ENCODE measurements around the gene GNPTG.

The GNPTG gene

DNA sequence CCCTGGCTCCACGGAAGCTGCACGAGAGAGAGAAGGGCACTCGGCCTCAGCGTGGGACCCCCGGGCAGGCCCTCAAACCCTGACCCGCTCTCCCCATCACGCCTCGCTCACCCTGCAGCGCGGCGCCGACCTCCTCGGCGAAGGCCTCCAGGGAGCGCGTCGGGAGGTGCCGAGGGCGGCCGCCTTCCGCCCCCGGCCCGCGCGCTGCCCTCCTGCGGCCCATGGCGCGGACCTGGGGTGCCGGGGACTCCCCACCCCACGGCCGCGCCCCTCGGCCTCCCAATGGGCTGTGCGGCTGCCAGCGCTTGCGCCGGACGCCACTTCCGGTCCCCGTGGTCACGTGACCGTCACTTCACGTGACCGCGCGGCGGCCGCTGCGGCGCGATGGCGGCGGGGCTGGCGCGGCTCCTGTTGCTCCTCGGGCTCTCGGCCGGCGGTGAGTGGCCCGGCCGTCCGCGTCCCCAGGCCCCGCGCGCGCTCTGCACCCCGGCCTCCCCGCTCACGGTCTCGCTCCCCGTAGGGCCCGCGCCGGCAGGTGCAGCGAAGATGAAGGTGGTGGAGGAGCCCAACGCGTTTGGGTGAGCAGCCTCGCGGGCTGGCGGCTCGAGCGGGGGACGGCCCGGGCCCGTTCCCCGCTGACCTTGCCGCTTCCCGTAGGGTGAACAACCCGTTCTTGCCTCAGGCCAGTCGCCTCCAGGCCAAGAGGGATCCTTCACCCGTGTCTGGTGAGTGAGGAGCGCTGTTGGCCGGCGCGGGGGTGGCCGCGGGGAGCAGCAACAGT, at the start of gene GNPTG, which contains the start of gene TSR3:
Gene GNPTG (plus strand): TSS at position 350 of the 781 bp plus-strand sequence. CDS start 35 bp downstream, at position 385.
Gene TSR3 (minus strand): TSS at position 297 of the 781 bp plus-strand sequence. CDS start 74 bp downstream, at position 223.
- H3K9ac ChIP-seq, result peak within 1 kb of the TSS; percentile 71
- H3K79me2 ChIP-seq (ENCODE audit: insufficient read depth, low read depth), result peaks cover 37% of the 10 kb centered on the region; the same call in 1 of the 2 replicates
- H3K36me3 ChIP-seq (ENCODE audit: insufficient read depth), result no peaks in the 10 kb centered on the region
- no peaks in the 10 kb centered on the region for H4K20me1 ChIP-seq (ENCODE audit: insufficient read depth)
- H3K4me3 ChIP-seq (IDR thresholded peaks at IDR 0.05; ENCODE audit: insufficient read depth, low read depth, low read length), result no peak within 1 kb of the TSS
- peaks cover 17% of the 10 kb centered on the region for H3K4me1 ChIP-seq (ENCODE audit: low read depth, poor library complexity, severe bottlenecking)
- peak within 1 kb of the TSS; percentile 90 for H3K4me2 ChIP-seq
- H2AFZ ChIP-seq (ENCODE audit: low read depth), result peak within 1 kb of the TSS; percentile 62
- TF ChIP-seq, protein P1, sequence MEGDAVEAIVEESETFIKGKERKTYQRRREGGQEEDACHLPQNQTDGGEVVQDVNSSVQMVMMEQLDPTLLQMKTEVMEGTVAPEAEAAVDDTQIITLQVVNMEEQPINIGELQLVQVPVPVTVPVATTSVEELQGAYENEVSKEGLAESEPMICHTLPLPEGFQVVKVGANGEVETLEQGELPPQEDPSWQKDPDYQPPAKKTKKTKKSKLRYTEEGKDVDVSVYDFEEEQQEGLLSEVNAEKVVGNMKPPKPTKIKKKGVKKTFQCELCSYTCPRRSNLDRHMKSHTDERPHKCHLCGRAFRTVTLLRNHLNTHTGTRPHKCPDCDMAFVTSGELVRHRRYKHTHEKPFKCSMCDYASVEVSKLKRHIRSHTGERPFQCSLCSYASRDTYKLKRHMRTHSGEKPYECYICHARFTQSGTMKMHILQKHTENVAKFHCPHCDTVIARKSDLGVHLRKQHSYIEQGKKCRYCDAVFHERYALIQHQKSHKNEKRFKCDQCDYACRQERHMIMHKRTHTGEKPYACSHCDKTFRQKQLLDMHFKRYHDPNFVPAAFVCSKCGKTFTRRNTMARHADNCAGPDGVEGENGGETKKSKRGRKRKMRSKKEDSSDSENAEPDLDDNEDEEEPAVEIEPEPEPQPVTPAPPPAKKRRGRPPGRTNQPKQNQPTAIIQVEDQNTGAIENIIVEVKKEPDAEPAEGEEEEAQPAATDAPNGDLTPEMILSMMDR (conservative IDR thresholded peaks at IDR 0.05; ENCODE audit: low read depth, low read length), result no peak
- H3K27me3 ChIP-seq (ENCODE audit: insufficient read depth, low read depth), result no peaks in the 10 kb centered on the region
- no peak within 1 kb of the TSS for H3K27ac ChIP-seq

DNA sequence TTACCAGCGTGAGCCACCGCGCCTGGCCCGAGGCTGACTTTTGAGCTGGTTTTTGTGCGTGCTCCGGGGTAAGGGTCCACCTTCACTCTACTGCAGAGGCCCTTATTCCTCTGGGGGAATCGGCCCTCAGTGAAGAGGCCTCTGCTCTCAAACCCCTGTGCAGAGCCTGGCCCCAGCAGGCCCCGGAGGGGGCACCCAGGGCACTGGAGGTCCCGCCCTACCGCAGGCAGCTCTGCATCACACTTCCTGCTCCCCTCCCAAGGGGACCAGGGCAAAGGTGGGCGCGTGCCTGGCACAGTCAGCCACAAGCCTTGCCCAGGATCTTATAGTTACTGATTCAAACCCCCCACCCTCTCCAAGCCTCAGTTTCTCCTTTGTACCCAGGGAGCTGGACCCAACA, 45.9 kb upstream of the GNPTG start:
- no peak overlapping the region for H3K4me2 ChIP-seq
- H3K27ac ChIP-seq, result no peak overlapping the region
- TF ChIP-seq, protein P1 (conservative IDR thresholded peaks at IDR 0.05; ENCODE audit: low read depth, low read length), result no peak
- no peak overlapping the region for H3K4me3 ChIP-seq (IDR thresholded peaks at IDR 0.05; ENCODE audit: insufficient read depth, low read depth, low read length)
- peaks cover 14% of the 10 kb centered on the region for H3K27me3 ChIP-seq (ENCODE audit: insufficient read depth, low read depth)
- H4K20me1 ChIP-seq (ENCODE audit: insufficient read depth), result peaks cover 8% of the 10 kb centered on the region
- H3K79me2 ChIP-seq (ENCODE audit: insufficient read depth, low read depth), result peaks cover 10% of the 10 kb centered on the region
- H2AFZ ChIP-seq (ENCODE audit: low read depth), result no peak overlapping the region
- no peaks in the 10 kb centered on the region for H3K36me3 ChIP-seq (ENCODE audit: insufficient read depth)
- H3K4me1 ChIP-seq (ENCODE audit: low read depth, poor library complexity, severe bottlenecking), result peaks cover 13% of the 10 kb centered on the region
- H3K9ac ChIP-seq, result no peak overlapping the region

DNA sequence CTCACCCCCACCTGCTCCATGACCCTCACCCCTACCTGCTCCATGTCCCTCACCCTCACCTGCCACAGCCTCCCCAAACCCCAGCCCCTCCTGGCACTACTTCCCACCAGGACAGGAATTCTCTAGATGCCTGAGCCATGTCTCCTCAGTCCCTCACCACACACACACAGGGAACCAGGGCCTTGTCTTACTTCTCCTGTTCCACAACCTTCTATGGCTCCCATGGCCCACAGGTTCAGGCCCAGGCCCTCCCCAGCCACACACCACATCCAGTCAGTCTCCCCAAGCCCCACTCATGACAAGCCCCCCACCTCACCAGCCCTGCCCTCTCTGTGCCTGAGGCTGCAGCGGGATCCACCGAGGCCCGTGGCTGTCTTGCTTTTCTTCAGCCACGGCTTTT, 45.4 kb upstream of the GNPTG start:
- Histone ChIP-seq H3K79me2 (ENCODE audit: insufficient read depth, low read depth) (peaks cover 15% of the 10 kb centered on the region), H3K9ac (no peak overlapping the region), H3K27me3 (ENCODE audit: insufficient read depth, low read depth) (peaks cover 10% of the 10 kb centered on the region), H3K4me2 (no peak overlapping the region), H4K20me1 (ENCODE audit: insufficient read depth) (peaks cover 13% of the 10 kb centered on the region), H3K36me3 (ENCODE audit: insufficient read depth) (no peaks in the 10 kb centered on the region), H2AFZ (ENCODE audit: low read depth) (no peak overlapping the region), H3K27ac (no peak overlapping the region), H3K4me1 (ENCODE audit: low read depth, poor library complexity, severe bottlenecking) (peaks cover 18% of the 10 kb centered on the region), H3K4me3 (IDR thresholded peaks at IDR 0.05; ENCODE audit: insufficient read depth, low read depth, low read length) (no peak overlapping the region)
- TF ChIP-seq, protein P1 (conservative IDR thresholded peaks at IDR 0.05; ENCODE audit: low read depth, low read length), result no peak

DNA sequence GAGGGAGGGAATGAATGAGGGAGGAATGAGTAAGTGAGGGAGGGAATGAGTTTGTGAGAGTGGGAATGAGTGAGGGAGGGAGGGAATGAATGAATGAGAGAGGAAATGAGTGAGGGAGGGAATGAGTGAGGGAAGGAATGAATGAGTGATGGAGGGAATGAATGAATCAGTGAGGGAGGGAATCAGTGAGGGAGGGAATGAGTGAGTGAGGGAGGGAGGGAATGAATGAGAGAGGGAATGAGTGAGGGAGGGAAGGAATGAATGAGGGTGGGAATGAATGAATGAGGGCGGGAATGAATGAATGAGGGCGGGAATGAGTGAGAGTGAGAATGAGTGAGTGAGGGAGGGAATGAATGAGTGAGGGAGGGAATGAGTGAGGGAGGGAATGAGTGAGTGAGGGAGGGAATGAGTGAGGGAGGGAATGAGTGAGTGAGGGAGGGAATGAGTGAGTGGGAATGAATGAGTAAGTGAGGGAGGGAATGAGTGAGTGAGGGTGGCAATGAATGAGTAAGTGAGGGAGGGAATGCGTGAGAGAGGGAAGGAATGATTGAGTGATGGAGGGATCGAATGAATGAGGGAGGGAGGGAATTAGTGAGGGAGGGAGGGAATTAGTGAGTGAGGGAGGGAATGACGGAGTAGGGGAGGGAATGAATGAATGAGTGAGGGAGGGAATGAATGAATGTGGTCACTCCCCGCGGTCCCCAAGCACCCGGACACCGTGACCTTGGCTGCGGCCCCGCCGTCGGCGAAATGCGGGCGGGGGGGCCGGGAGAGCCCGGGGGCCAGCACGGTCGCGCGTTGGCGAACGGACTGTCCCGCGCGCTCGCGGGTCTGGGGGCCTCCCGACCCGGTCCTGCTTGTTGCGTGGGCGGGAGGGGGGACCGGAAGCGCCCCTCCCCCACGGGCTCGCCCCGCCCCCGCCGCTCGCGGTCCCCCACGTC, 43.4 kb upstream of the GNPTG start:
- peaks cover 24% of the 10 kb centered on the region for H3K4me1 ChIP-seq (ENCODE audit: low read depth, poor library complexity, severe bottlenecking)
- 0 out of 2 replicates have a peak overlapping the region, but pooled peaks have one; percentile 15 for H3K4me2 ChIP-seq
- peak overlapping the region; percentile 99 for H3K27ac ChIP-seq
- no peaks in the 10 kb centered on the region for H3K27me3 ChIP-seq (ENCODE audit: insufficient read depth, low read depth)
- peaks cover 6% of the 10 kb centered on the region; the same call in 1 of the 2 replicates for H3K36me3 ChIP-seq (ENCODE audit: insufficient read depth)
- peaks cover 35% of the 10 kb centered on the region for H3K79me2 ChIP-seq (ENCODE audit: insufficient read depth, low read depth)
- no peak overlapping the region for H3K4me3 ChIP-seq (IDR thresholded peaks at IDR 0.05; ENCODE audit: insufficient read depth, low read depth, low read length)
- peaks cover 31% of the 10 kb centered on the region for H4K20me1 ChIP-seq (ENCODE audit: insufficient read depth)
- H2AFZ ChIP-seq (ENCODE audit: low read depth), result peak overlapping the region; percentile 85; the same call in 1 of the 2 replicates
- H3K9ac ChIP-seq, result peak overlapping the region; percentile 100
- TF ChIP-seq, protein P1 (conservative IDR thresholded peaks at IDR 0.05; ENCODE audit: low read depth, low read length), result no peak

All from KMS-11 (cell line).